HG02885 (cell line): ENCODE measurements around the gene BTLA.
"Not testable (repeated sequence)": the region's sequence is repeated elsewhere in the genome, so short reads cannot be mapped to it uniquely, and the experiment has no call there.

Source experiments
- ATAC-seq: cut with Tn5 transposase; IDR thresholded peaks from one replicate; pipeline ENCODE4 v1.9.1; 2021; ENCODE audit warnings: mild to moderate bottlenecking; ENCODE audit not compliant: unreplicated experiment, poor library complexity

BTLA gene

GRCh38 chr3:112492124-112492523 is 7.1 kb downstream of the BTLA start:
- ATAC-seq, result peak; percentile 29

DNA sequence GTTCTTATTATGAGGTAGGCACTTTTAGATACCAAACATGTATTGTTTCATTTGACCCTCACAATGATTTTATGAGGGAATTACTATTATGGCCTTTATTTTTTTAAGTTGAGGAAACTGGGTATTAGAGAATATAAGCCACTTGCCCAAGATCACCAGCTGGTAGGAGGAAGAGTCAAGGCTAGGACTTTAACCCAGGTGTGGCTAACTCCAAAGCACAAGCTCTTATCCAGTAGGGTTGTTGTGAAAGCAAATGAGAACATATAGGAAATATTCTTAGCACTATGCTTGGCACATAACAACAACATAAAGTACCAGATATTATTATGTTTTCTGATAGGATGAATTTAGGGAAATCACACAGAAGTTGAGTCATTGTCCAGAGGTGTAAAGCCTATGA is 7.9 kb downstream of the BTLA start:
- ATAC-seq, result no peak

DNA sequence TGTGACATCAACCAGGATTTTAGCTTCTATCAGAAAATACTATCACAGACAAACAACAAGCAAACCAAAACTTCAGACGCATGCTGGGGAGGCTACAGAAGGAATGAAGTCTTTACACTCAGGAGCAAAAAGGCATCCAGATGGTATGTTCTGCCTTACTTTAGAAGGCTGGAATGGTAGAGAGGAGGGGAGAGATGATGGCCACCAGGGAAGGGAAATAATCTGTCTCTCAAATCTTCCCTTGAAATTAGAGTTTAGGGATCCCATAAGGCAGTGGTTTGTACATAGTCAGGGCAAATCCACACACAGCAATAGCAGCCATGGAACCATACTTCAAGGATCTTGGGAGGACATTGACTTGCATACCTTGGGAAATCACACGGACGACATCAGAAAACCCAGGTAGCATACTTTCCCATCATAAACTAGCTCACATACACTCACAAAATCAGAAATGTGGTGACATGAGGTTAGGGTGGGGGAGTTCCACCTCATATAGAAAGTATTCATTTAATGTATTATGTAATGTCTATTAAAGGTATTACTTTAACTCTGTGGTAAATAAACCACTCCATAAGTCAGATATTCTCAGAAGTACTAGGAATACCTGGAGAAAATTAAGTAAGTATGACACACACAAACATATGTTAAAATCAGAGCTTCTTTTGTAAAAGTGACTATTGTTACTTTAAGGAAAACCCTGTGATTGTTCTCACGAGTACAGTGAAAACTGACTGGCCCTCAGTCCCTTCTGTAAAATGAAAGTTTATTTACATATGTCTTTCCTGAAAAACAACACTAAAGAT is 9.4 kb downstream of the BTLA start:
- ATAC-seq, result peak; percentile 68

GRCh38 chr3:112486811-112487505 is 12.3 kb downstream of the BTLA start:
- ATAC-seq, result no peak

DNA sequence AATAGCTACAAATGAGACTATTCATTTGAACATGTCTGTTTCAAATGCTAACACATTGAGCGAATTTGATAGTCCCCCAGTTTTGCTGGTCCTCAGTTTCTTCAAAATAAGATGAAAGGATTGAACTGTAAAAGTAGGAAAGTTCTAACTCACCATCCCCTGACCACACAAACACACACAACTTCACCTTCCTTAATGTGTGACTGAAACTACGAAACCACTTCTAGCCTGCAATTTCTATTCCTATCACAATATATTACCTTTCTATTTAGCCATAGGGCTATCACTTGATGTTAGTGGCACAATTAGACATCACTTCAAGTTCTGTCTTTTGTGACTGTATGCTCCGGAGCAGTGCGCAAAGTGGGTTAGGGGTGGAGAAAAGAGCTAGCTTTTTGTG is 14.9 kb downstream of the BTLA start:
- no peak for ATAC-seq

GRCh38 chr3:112482675-112483074 is 16.6 kb downstream of the BTLA start:
- ATAC-seq, result peak; percentile 43

DNA sequence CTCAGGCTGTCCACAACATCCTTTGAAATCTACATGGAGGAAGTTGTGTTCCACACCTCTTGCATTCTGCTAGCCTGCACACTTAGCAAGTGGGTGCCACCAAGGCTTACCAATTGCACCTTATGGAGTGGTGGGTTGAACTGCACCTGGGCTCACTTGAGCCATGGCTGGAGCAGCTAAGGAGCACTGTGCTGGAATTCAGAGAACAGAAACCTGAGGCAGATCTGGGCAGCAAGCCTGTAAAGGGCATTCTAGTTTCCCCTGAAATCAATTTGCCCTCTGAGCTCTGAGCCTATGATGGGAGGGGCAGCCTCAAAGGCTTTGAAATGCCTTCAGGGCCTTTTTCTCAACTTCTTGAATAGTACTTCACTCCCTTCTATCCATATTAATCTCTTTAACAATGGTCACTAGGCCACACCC is 18.0 kb downstream of the BTLA start:
- ATAC-seq, result no peak

DNA sequence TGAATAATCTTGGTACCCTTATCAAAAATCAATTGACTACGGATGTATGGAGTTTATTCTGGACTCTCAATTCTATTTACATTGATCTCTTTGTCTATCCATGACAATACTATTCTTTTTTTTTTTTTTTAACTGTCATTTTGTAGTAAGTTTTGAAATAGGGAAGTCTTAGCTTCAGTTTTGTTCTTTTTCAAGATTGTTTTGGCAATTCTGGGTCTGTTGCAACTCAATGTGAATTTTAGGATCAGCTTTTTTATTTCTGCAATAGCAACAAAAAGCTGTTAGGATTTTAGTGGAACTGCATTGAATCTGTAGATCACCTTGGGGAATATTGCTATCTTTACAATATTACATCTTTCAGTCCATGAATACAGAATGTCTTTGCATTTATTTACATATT is 21.4 kb downstream of the BTLA start:
- ATAC-seq, result no peak

GRCh38 chr3:112476346-112476745 is 22.9 kb downstream of the BTLA start:
- no peak for ATAC-seq

DNA sequence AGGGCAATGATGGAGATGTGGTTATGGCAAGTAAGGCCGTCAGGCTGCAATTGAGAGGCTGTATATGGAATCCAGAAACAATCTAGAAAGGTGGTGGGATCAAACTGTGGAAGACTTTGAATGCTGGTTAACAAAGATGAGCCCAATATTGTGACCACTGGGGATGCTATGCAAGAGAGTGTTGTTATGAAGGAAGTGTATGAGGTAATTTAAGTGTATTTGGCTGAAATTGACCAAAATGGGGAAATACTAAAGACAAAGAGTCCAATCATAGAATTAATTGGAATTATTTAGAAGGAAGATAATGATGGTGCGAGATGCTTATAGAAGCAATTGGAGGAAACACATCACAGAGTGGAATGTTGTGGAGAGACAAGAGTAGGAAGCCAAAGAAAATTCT is 24.5 kb downstream of the BTLA start:
- ATAC-seq, result no peak

GRCh38 chr3:112472691-112473090 is 26.6 kb downstream of the BTLA start:
- no peak for ATAC-seq

DNA sequence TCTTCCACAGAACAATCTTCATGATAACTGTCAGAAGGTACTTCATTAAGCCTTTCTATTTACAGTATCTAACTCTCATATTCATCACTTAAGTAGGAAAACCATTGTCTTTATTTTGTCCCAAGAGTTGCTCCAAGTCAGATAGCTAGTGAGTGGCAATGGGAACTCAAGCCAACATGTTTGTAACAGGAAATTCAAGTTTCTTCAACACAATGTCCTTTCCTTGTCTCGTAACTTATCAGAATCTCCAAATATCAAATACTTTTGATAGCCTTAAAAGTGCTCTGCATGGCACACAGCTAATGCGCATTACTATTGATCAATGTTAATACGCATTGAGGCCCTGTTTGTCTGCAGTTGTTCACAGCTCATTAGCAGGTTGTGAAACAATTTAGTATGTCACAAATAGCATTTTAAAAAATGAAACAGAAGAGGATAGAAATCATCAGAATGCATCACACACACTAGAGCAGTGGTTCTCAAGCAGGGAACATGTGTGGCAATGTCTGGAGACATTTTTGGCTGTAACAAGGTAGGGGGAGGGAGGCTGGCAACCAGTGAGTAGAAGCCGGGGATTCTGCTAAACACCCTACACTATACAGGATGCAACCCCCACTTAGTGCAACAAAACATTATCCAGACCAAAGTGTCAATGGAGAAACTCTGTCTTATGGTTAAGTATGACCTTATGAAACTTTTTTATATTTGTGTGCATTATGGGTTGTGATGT is 27.5 kb downstream of the BTLA start:
- ATAC-seq, result no peak

DNA sequence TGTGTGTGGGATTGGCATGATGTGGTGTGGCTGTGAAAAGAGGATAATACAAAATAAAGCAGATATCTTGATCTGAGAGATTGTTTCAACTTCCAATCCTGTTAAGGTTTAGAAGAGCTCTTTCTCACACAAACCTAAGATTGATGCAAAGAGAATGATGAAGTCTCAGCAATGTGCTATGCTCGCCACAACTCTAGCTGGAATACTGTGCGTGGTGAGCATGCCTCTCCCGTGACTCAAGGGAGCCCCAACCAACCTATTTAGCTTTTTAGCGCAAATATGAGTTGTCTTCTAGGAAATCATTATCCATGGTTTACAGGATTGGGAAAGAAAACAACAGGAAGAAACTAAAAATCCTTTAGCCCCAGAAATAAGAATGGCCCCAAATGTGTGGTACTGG is 28.5 kb downstream of the BTLA start:
- no peak for ATAC-seq

GRCh38 chr3:112469671-112470070 is 29.6 kb downstream of the BTLA start:
- no peak for ATAC-seq

GRCh38 chr3:112467539-112467938 is 31.7 kb downstream of the BTLA start:
- ATAC-seq, result no peak

GRCh38 chr3:112466020-112466419 is 33.3 kb downstream of the BTLA start:
- ATAC-seq, result no peak

GRCh38 chr3:112464264-112464663 is 35.0 kb downstream of the BTLA start:
- ATAC-seq, result peak; percentile 47

DNA sequence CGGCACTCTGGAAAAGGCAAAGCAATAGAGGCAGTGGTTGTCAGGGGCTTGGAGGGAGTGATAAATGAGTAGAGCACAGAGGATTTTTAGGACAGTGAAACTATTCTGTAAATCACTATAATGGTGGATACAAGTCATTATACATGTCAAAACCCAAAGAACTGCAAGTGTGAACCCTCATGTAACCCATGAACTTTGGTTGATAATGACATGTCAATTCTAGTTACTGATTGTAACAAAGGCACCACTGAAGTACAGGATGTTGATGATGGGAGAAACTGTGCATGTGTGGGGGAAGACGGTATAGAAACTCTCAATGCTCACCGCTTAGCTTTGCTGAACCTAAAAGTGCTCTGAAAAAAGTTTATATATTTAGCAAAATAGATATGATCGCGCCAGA is 36.0 kb downstream of the BTLA start:
- ATAC-seq, result peak; percentile 56

GRCh38 chr3:112461787-112462186 is 37.5 kb downstream of the BTLA start:
- ATAC-seq, result not testable (repeated sequence)

DNA sequence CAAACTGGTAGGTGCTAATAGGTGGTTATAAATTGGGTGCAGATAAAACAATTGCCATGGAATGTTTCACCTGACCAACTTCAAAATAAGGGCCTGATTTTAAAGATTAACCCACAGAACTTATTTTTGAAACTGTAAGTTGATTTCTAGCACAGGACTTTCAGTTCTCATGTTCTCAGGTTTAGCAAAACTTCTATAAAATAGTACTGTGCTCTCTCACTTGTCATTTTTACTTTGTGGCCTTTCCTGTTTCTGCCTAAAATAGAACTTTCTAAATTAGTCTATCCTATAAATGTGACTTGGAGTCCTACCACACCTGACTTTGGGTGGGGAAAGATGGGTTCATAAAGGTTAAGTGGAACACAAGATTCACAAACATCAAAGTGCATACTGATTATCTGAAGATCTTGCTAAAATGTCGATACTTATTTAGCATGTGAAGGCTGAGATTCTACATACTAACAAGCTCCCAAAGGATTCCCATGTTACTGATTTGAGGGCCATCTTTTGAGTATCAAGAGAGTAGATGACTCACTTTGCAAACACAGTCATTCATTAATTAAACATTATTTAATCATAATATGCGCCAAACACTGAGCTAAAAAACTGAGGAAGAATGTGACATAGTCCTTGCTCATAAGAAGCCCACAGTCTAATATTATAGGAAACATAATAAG is 38.6 kb downstream of the BTLA start:
- peak; percentile 50 for ATAC-seq

DNA sequence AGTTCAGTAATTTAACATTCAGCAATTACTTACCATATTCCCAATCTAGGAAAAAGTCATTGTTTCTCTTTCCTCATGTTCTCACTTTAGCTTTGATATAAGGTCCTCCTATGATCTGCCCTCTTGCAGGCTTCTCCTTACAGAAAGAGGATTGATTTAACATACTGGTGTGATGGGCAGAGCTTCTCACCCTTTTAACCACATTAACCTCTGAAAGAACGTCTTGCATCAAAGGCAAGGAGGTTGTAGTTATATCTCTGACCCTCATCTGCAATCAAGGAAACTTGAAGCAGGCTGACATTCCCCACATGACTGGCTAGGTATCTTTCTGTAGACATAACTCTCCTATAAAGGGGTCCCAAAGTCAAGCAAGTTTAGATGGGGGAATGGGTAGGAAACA is 39.5 kb downstream of the BTLA start:
- ATAC-seq, result peak; percentile 41
